ENCODE measurements around the gene CCDC70. TPM values are rescaled to one million over a fixed set of nuclear protein-coding genes. Genes with fewer than 3 reads are reported as not detected.

CCDC70 gene
- polyA plus RNA-seq, 4 donors, result 0.07 TPM; not detected in 3

GRCh38 chr13:51874651-51875050 lies 12.9 kb downstream of the CCDC70 start:
- Histone ChIP-seq H3K27ac (ENCODE audit: low read depth in 1 of 3, low read length in 2 of 3) (no peak overlapping the region), H3K27me3 (ENCODE audit: control insufficient read depth in 3 of 3, insufficient read depth in 3 of 3, low read length in 3 of 3) (no peaks in the 10 kb centered on the region), H3K36me3 (ENCODE audit: control insufficient read depth in 3 of 3, insufficient read depth in 2 of 3, low read depth in 1 of 3, low read length in 3 of 3) (no peaks in the 10 kb centered on the region), H3K4me3 (ENCODE audit: low read depth in 1 of 3, low read length in 3 of 3) (no peak overlapping the region), H3K9me3 (ENCODE audit: control insufficient read depth in 2 of 2, insufficient read depth in 1 of 2, low read depth in 1 of 2, low read length in 1 of 2) (no peaks in the 10 kb centered on the region), H3K4me1 (ENCODE audit: control insufficient read depth in 3 of 3, insufficient read depth in 2 of 3, low read depth in 1 of 3, low read length in 2 of 3) (no peaks in the 10 kb centered on the region)
- WGBS, 3 donors, result 79 to 82% (median 81%) methylated on average over 11 of the region's 11 CpGs
- FAIRE-seq (no peak), DNase-seq (no peak)

GRCh38 chr13:51879133-51879532 lies 17.4 kb downstream of the CCDC70 start:
- no peak for FAIRE-seq
- peaks cover 0 to 7% (median 0%) of the 10 kb centered on the region in 3 donors for H3K36me3 ChIP-seq (ENCODE audit: control insufficient read depth in 3 of 3, insufficient read depth in 2 of 3, low read depth in 1 of 3, low read length in 3 of 3)
- H3K9me3 ChIP-seq (ENCODE audit: control insufficient read depth in 2 of 2, insufficient read depth in 1 of 2, low read depth in 1 of 2, low read length in 1 of 2), result peaks cover 0 to 14% of the 10 kb centered on the region in 2 donors
- no peaks in the 10 kb centered on the region for H3K27me3 ChIP-seq (ENCODE audit: control insufficient read depth in 3 of 3, insufficient read depth in 3 of 3, low read length in 3 of 3)
- no peaks in the 10 kb centered on the region for H3K4me1 ChIP-seq (ENCODE audit: control insufficient read depth in 3 of 3, insufficient read depth in 2 of 3, low read depth in 1 of 3, low read length in 2 of 3)
- no peak overlapping the region for H3K4me3 ChIP-seq (ENCODE audit: low read depth in 1 of 3, low read length in 3 of 3)
- WGBS, 3 donors, result 79 to 92% (median 85%) methylated on average over 4 of the region's 4 CpGs
- no peak overlapping the region for H3K27ac ChIP-seq (ENCODE audit: low read depth in 1 of 3, low read length in 2 of 3)
- no peak for DNase-seq

- WGBS, 3 donors, result 84 to 94% (median 91%) methylated on average over 1 of the region's 1 CpG
- H3K36me3 ChIP-seq (ENCODE audit: control insufficient read depth in 3 of 3, insufficient read depth in 2 of 3, low read depth in 1 of 3, low read length in 3 of 3), result peaks cover 0 to 7% (median 0%) of the 10 kb centered on the region in 3 donors
- no peak overlapping the region for H3K4me3 ChIP-seq (ENCODE audit: low read depth in 1 of 3, low read length in 3 of 3)
- no peaks in the 10 kb centered on the region for H3K4me1 ChIP-seq (ENCODE audit: control insufficient read depth in 3 of 3, insufficient read depth in 2 of 3, low read depth in 1 of 3, low read length in 2 of 3)
- peaks cover 0 to 14% of the 10 kb centered on the region in 2 donors for H3K9me3 ChIP-seq (ENCODE audit: control insufficient read depth in 2 of 2, insufficient read depth in 1 of 2, low read depth in 1 of 2, low read length in 1 of 2)
- no peak overlapping the region for H3K27ac ChIP-seq (ENCODE audit: low read depth in 1 of 3, low read length in 2 of 3)
- H3K27me3 ChIP-seq (ENCODE audit: control insufficient read depth in 3 of 3, insufficient read depth in 3 of 3, low read length in 3 of 3), result no peaks in the 10 kb centered on the region
- no peak for DNase-seq
- FAIRE-seq, result no peak
Observed at GRCh38 chr13:51881296-51881695, 19.5 kb downstream of the CCDC70 start.

GRCh38 chr13:51882570-51883225 lies 20.9 kb downstream of the CCDC70 start:
- Histone ChIP-seq H3K4me3 (ENCODE audit: low read depth in 1 of 3, low read length in 3 of 3) (no peak overlapping the region), H3K9me3 (ENCODE audit: control insufficient read depth in 2 of 2, insufficient read depth in 1 of 2, low read depth in 1 of 2, low read length in 1 of 2) (peaks cover 0 to 14% of the 10 kb centered on the region in 2 donors), H3K36me3 (ENCODE audit: control insufficient read depth in 3 of 3, insufficient read depth in 2 of 3, low read depth in 1 of 3, low read length in 3 of 3) (peaks cover 0 to 7% (median 0%) of the 10 kb centered on the region in 3 donors), H3K27me3 (ENCODE audit: control insufficient read depth in 3 of 3, insufficient read depth in 3 of 3, low read length in 3 of 3) (no peaks in the 10 kb centered on the region), H3K4me1 (ENCODE audit: control insufficient read depth in 3 of 3, insufficient read depth in 2 of 3, low read depth in 1 of 3, low read length in 2 of 3) (no peaks in the 10 kb centered on the region), H3K27ac (ENCODE audit: low read depth in 1 of 3, low read length in 2 of 3) (no peak overlapping the region)
- 90 to 97% (median 95%) methylated on average over 6 of the region's 6 CpGs for WGBS, 3 donors
- FAIRE-seq (no peak), DNase-seq (no peak)

- H3K4me1 ChIP-seq (ENCODE audit: control insufficient read depth in 3 of 3, insufficient read depth in 2 of 3, low read depth in 1 of 3, low read length in 2 of 3), result no peaks in the 10 kb centered on the region
- DNase-seq (no peak), FAIRE-seq (no peak)
- peaks cover 0 to 7% (median 0%) of the 10 kb centered on the region in 3 donors for H3K36me3 ChIP-seq (ENCODE audit: control insufficient read depth in 3 of 3, insufficient read depth in 2 of 3, low read depth in 1 of 3, low read length in 3 of 3)
- H3K27me3 ChIP-seq (ENCODE audit: control insufficient read depth in 3 of 3, insufficient read depth in 3 of 3, low read length in 3 of 3), result no peaks in the 10 kb centered on the region
- peaks cover 0 to 14% of the 10 kb centered on the region in 2 donors for H3K9me3 ChIP-seq (ENCODE audit: control insufficient read depth in 2 of 2, insufficient read depth in 1 of 2, low read depth in 1 of 2, low read length in 1 of 2)
- no peak overlapping the region for H3K27ac ChIP-seq (ENCODE audit: low read depth in 1 of 3, low read length in 2 of 3)
- no peak overlapping the region for H3K4me3 ChIP-seq (ENCODE audit: low read depth in 1 of 3, low read length in 3 of 3)
- WGBS, 3 donors, result 73 to 75% (median 74%) methylated on average over 5 of the region's 5 CpGs
Observed at GRCh38 chr13:51883226-51883600, 21.4 kb downstream of the CCDC70 start.

- no peaks in the 10 kb centered on the region for H3K4me1 ChIP-seq (ENCODE audit: control insufficient read depth in 3 of 3, insufficient read depth in 2 of 3, low read depth in 1 of 3, low read length in 2 of 3)
- DNase-seq (no peak), FAIRE-seq (no peak)
- H3K27ac ChIP-seq (ENCODE audit: low read depth in 1 of 3, low read length in 2 of 3), result no peak overlapping the region
- no peaks in the 10 kb centered on the region for H3K27me3 ChIP-seq (ENCODE audit: control insufficient read depth in 3 of 3, insufficient read depth in 3 of 3, low read length in 3 of 3)
- no peak overlapping the region for H3K4me3 ChIP-seq (ENCODE audit: low read depth in 1 of 3, low read length in 3 of 3)
- H3K36me3 ChIP-seq (ENCODE audit: control insufficient read depth in 3 of 3, insufficient read depth in 2 of 3, low read depth in 1 of 3, low read length in 3 of 3), result peaks cover 0 to 13% (median 0%) of the 10 kb centered on the region in 3 donors
- H3K9me3 ChIP-seq (ENCODE audit: control insufficient read depth in 2 of 2, insufficient read depth in 1 of 2, low read depth in 1 of 2, low read length in 1 of 2), result peaks cover 0 to 14% of the 10 kb centered on the region in 2 donors
- 84 to 99% (median 96%) methylated on average over 2 of the region's 2 CpGs for WGBS, 3 donors
Observed at GRCh38 chr13:51885651-51886050, 23.9 kb downstream of the CCDC70 start.

- H3K4me3 ChIP-seq (ENCODE audit: low read depth in 1 of 3, low read length in 3 of 3), result no peak overlapping the region
- WGBS, 3 donors, result 64 to 84% (median 65%) methylated on average over 2 of the region's 2 CpGs
- no peak overlapping the region for H3K27ac ChIP-seq (ENCODE audit: low read depth in 1 of 3, low read length in 2 of 3)
- DNase-seq (no peak), FAIRE-seq (no peak)
- H3K4me1 ChIP-seq (ENCODE audit: control insufficient read depth in 3 of 3, insufficient read depth in 2 of 3, low read depth in 1 of 3, low read length in 2 of 3), result no peaks in the 10 kb centered on the region
- peaks cover 0 to 11% of the 10 kb centered on the region in 2 donors for H3K9me3 ChIP-seq (ENCODE audit: control insufficient read depth in 2 of 2, insufficient read depth in 1 of 2, low read depth in 1 of 2, low read length in 1 of 2)
- H3K27me3 ChIP-seq (ENCODE audit: control insufficient read depth in 3 of 3, insufficient read depth in 3 of 3, low read length in 3 of 3), result no peaks in the 10 kb centered on the region
- peaks cover 0 to 17% (median 0%) of the 10 kb centered on the region in 3 donors for H3K36me3 ChIP-seq (ENCODE audit: control insufficient read depth in 3 of 3, insufficient read depth in 2 of 3, low read depth in 1 of 3, low read length in 3 of 3)
Observed at GRCh38 chr13:51887468-51887867, 25.7 kb downstream of the CCDC70 start.

GRCh38 chr13:51892657-51893056 lies 30.9 kb downstream of the CCDC70 start:
- Histone ChIP-seq H3K27me3 (ENCODE audit: control insufficient read depth in 3 of 3, insufficient read depth in 3 of 3, low read length in 3 of 3) (no peaks in the 10 kb centered on the region), H3K36me3 (ENCODE audit: control insufficient read depth in 3 of 3, insufficient read depth in 2 of 3, low read depth in 1 of 3, low read length in 3 of 3) (peaks cover 0 to 16% (median 0%) of the 10 kb centered on the region in 3 donors), H3K9me3 (ENCODE audit: control insufficient read depth in 2 of 2, insufficient read depth in 1 of 2, low read depth in 1 of 2, low read length in 1 of 2) (no peaks in the 10 kb centered on the region), H3K4me1 (ENCODE audit: control insufficient read depth in 3 of 3, insufficient read depth in 2 of 3, low read depth in 1 of 3, low read length in 2 of 3) (no peaks in the 10 kb centered on the region), H3K27ac (ENCODE audit: low read depth in 1 of 3, low read length in 2 of 3) (no peak overlapping the region), H3K4me3 (ENCODE audit: low read depth in 1 of 3, low read length in 3 of 3) (no peak overlapping the region)
- WGBS, 3 donors, result 10 to 44% (median 22%) methylated on average over 3 of the region's 3 CpGs
- no peak for FAIRE-seq
- DNase-seq, result no peak

- DNase-seq (no peak), FAIRE-seq (no peak)
- Histone ChIP-seq H3K4me1 (ENCODE audit: control insufficient read depth in 3 of 3, insufficient read depth in 2 of 3, low read depth in 1 of 3, low read length in 2 of 3) (no peaks in the 10 kb centered on the region), H3K4me3 (ENCODE audit: low read depth in 1 of 3, low read length in 3 of 3) (no peak overlapping the region), H3K9me3 (ENCODE audit: control insufficient read depth in 2 of 2, insufficient read depth in 1 of 2, low read depth in 1 of 2, low read length in 1 of 2) (no peaks in the 10 kb centered on the region), H3K27ac (ENCODE audit: low read depth in 1 of 3, low read length in 2 of 3) (no peak overlapping the region), H3K27me3 (ENCODE audit: control insufficient read depth in 3 of 3, insufficient read depth in 3 of 3, low read length in 3 of 3) (no peaks in the 10 kb centered on the region), H3K36me3 (ENCODE audit: control insufficient read depth in 3 of 3, insufficient read depth in 2 of 3, low read depth in 1 of 3, low read length in 3 of 3) (peaks cover 0 to 16% (median 0%) of the 10 kb centered on the region in 3 donors)
- WGBS, 3 donors, result 94 to 97% (median 95%) methylated on average over 4 of the region's 4 CpGs
Observed at GRCh38 chr13:51894239-51894638, 32.5 kb downstream of the CCDC70 start.
